H9 (cell line): Measurements from ENCODE around the gene TMEM229A. TPM values are rescaled to one million over a fixed set of nuclear protein-coding genes. Genes with fewer than 3 reads are reported as not detected.

Source experiments
- DNase-seq: peaks from one replicate; pipeline ENCODE4 v3.0.0-alpha.2; 2017
- H2AFZ ChIP-seq: one replicate; pipeline ENCODE4 v1.6.1; 2013; ENCODE audit warnings: mild to moderate bottlenecking, low read length, control low read depth, moderate library complexity
- H2AK5ac ChIP-seq: 2 replicates; pipeline ENCODE4 v1.6.1; 2013; ENCODE audit warnings: low read length, control low read depth, mixed read lengths; ENCODE audit not compliant: insufficient read length
- H2BK120ac ChIP-seq: one replicate; pipeline ENCODE4 v1.6.1; 2013; ENCODE audit warnings: low read depth, mild to moderate bottlenecking, low read length, control low read depth, inconsistent platforms; ENCODE audit not compliant: poor library complexity, severe bottlenecking
- H2BK12ac ChIP-seq: 2 replicates; pipeline ENCODE4 v1.6.1; 2013; ENCODE audit warnings: low read length, control low read depth, mixed read lengths, low read depth; ENCODE audit not compliant: insufficient read length
- H2BK15ac ChIP-seq: 2 replicates; pipeline ENCODE4 v1.6.1; 2013; ENCODE audit warnings: low read depth, low read length, control low read depth
- H2BK20ac ChIP-seq: one replicate; pipeline ENCODE4 v1.6.1; 2013; ENCODE audit warnings: low read depth, mild to moderate bottlenecking, low read length, control low read depth, inconsistent platforms; ENCODE audit not compliant: poor library complexity, severe bottlenecking
- H2BK5ac ChIP-seq: 2 replicates; pipeline ENCODE4 v1.6.1; 2013; ENCODE audit warnings: low read length, control low read depth, mixed read lengths; ENCODE audit not compliant: insufficient read length
- H3K14ac ChIP-seq: 2 replicates; pipeline ENCODE4 v1.6.1; 2013; ENCODE audit warnings: low read length, control low read depth; ENCODE audit not compliant: insufficient read depth
- H3K18ac ChIP-seq: 2 replicates; pipeline ENCODE4 v1.6.1; 2013; ENCODE audit warnings: low read depth, mild to moderate bottlenecking, mixed read lengths, low read length, control low read depth; ENCODE audit not compliant: insufficient read length
- H3K23ac ChIP-seq: 2 replicates; pipeline ENCODE4 v1.6.1; 2013; ENCODE audit warnings: low read length, control low read depth, mixed read lengths, low read depth; ENCODE audit not compliant: insufficient read length
- H3K23me2 ChIP-seq: 2 replicates; pipeline ENCODE4 v1.6.1; 2013; ENCODE audit warnings: low read depth, mild to moderate bottlenecking, mixed read lengths, low read length, control low read depth; ENCODE audit not compliant: insufficient read length, poor library complexity, severe bottlenecking
- H3K27ac ChIP-seq: 2 replicates; pipeline ENCODE4 v1.5.1; 2013; ENCODE audit warnings: low read length, control low read depth, mixed read lengths, low read depth; ENCODE audit not compliant: insufficient read length
- H3K27me3 ChIP-seq: 2 replicates; pipeline ENCODE4 v1.6.1; 2013; ENCODE audit warnings: low read length, control low read depth, inconsistent platforms; ENCODE audit not compliant: insufficient read depth
- H3K4ac ChIP-seq: 2 replicates; pipeline ENCODE4 v1.6.1; 2013; ENCODE audit warnings: low read depth, mild to moderate bottlenecking, control low read depth, inconsistent platforms, low read length, moderate library complexity
- H3K4me1 ChIP-seq: 2 replicates; pipeline ENCODE4 v1.6.1; 2013; ENCODE audit warnings: low read length, control low read depth, inconsistent platforms; ENCODE audit not compliant: insufficient read depth
- H3K4me2 ChIP-seq: 2 replicates; pipeline ENCODE4 v1.6.1; 2013; ENCODE audit warnings: low read length, control low read depth, mixed read lengths; ENCODE audit not compliant: insufficient read length, insufficient read depth
- H3K56ac ChIP-seq: 2 replicates; pipeline ENCODE4 v1.6.1; 2013; ENCODE audit warnings: low read depth, mild to moderate bottlenecking, mixed read lengths, low read length, control low read depth; ENCODE audit not compliant: insufficient read length
- H3K79me1 ChIP-seq: 2 replicates; pipeline ENCODE4 v1.6.1; 2013; ENCODE audit warnings: low read depth, mild to moderate bottlenecking, moderate library complexity, low read length, control low read depth, inconsistent platforms; ENCODE audit not compliant: insufficient read depth, poor library complexity, severe bottlenecking
- H3K79me2 ChIP-seq: 2 replicates; pipeline ENCODE4 v1.6.1; 2013; ENCODE audit warnings: low read length, control low read depth, inconsistent platforms; ENCODE audit not compliant: insufficient read depth
- H3K9ac ChIP-seq: 2 replicates; pipeline ENCODE4 v1.6.1; 2013; ENCODE audit warnings: low read length, control low read depth, mixed read lengths; ENCODE audit not compliant: insufficient read length; ENCODE audit errors: extremely low read depth
- H3K9me3 ChIP-seq: one replicate; pipeline ENCODE4 v1.6.1; 2013; ENCODE audit warnings: low read depth, low read length, inconsistent platforms; ENCODE audit not compliant: control insufficient read depth
- H3T11ph ChIP-seq: one replicate; pipeline ENCODE4 v1.6.1; 2013; ENCODE audit warnings: mild to moderate bottlenecking, low read length, control low read depth, inconsistent platforms
- H4K20me1 ChIP-seq: one replicate; pipeline ENCODE4 v1.6.1; 2013; ENCODE audit not compliant: control insufficient read depth, insufficient read length, insufficient read depth
- H4K5ac ChIP-seq: 2 replicates; pipeline ENCODE4 v1.6.1; 2013; ENCODE audit warnings: low read depth, mild to moderate bottlenecking, mixed read lengths, low read length, control low read depth; ENCODE audit not compliant: insufficient read length
- H4K8ac ChIP-seq: replicated peaks from 2 replicates; pipeline ENCODE4 v1.6.1; 2013; ENCODE audit warnings: low read length, control low read depth, mixed read lengths, low read depth; ENCODE audit not compliant: insufficient read length
- H4K91ac ChIP-seq: 2 replicates; pipeline ENCODE4 v1.6.1; 2013; ENCODE audit warnings: low read depth, mild to moderate bottlenecking, moderate library complexity, mixed read lengths, low read length, control low read depth; ENCODE audit not compliant: insufficient read length
- H3K27ac Mint-ChIP-seq, 3 experiments: 2 replicates in 2 of 3; 3 replicates in 1 of 3; pipeline ENCODE4 v1.8.0; 2020 to 2021; ENCODE audit warnings: mixed read lengths in 3 of 3, mild to moderate bottlenecking in 1 of 3, moderate library complexity in 1 of 3
- H3K27me3 Mint-ChIP-seq: 2 replicates; pipeline ENCODE4 v1.8.0; 2021; ENCODE audit warnings: low read depth, mild to moderate bottlenecking, moderate library complexity, mixed read lengths
- H3K36me3 Mint-ChIP-seq, 3 experiments: 2 replicates in 2 of 3; 3 replicates in 1 of 3; pipeline ENCODE4 v1.8.0; 2020 to 2021; ENCODE audit warnings: low read depth in 3 of 3, mixed read lengths in 3 of 3; ENCODE audit not compliant: insufficient read depth in 1 of 3
- H3K4me1 Mint-ChIP-seq, 2 experiments: 2 replicates each; pipeline ENCODE4 v1.8.0; 2020; ENCODE audit warnings: mixed read lengths in 2 of 2
- H3K4me3 Mint-ChIP-seq, 2 experiments: 2 replicates in 1 of 2; 3 replicates in 1 of 2; pipeline ENCODE4 v1.8.0; 2020 to 2021; ENCODE audit warnings: mild to moderate bottlenecking in 2 of 2, mixed read lengths in 2 of 2, moderate library complexity in 1 of 2
- H3K9me3 Mint-ChIP-seq, 2 experiments: 2 replicates in 1 of 2; 3 replicates in 1 of 2; pipeline ENCODE4 v1.8.0; 2020; ENCODE audit warnings: mild to moderate bottlenecking in 2 of 2, mixed read lengths in 2 of 2, moderate library complexity in 1 of 2
- WGBS: extraction: QIAGEN DNeasy Blood & Tissue Kit; methylation state at CpG from one replicate; pipeline ENCODE4 v1.1.7; 2013; ENCODE audit warnings: missing lambda C conversion rate, low lambda C conversion rate, mixed read lengths; ENCODE audit not compliant: insufficient read length; ENCODE audit errors: extremely low coverage; 5-methylcytosine and 5-hydroxymethylcytosine counted together
- total RNA-seq: library from RNA; stranded (reverse); gene quantifications from 2 replicates; pipeline ENCODE4 v1.2.1, GENCODE V29; 2021
- TF ChIP-seq, protein P1 (sequence below): fragments of 200-600 bp; sonication (generic); conservative IDR thresholded peaks from 3 replicates; pipeline ENCODE4 v1.8.0; 2021; ENCODE audit warnings: antibody characterized with exemption, mild to moderate bottlenecking

The TMEM229A gene
- total RNA-seq, 1 experiment from 2014 or later, result 0.37 TPM

DNA sequence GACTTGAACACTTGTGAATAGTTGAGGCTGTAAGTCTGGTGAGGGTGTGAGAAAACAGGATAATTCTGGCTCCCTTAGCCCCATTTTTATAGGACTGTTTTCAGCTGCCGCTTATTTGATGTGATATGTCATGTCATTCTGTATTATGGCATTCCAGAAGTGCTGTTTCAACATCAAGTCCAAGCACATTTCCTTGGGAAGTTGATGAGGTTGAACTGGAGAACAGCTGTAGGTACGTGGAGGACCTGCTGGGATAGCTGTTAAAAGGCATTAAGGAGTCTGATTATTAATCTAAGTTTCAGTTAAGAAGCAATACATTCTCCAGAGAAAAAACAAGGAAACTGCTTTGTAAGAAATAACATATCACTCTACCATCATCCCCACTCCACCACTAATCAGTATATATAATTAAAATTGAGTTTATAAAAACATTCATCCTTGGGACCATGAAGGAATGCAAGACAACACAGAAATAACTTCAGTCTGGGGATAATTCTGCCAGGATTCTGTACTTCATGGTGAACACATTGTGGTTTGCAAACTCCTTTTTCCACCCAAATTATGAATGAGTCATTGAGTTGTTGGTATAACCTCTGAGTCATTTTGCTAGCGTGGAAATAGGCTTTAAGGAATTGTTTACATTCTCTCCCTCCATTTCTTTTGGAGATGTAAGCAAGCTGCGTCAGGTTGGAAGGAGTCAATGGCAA is 39.9 kb upstream of the TMEM229A start:
- no peaks in the 10 kb centered on the region for H3K23me2 ChIP-seq
- no peaks in the 10 kb centered on the region for H3K4me1 ChIP-seq
- no peak overlapping the region for H4K91ac ChIP-seq
- H3K36me3 Mint-ChIP-seq, result no peaks in the 10 kb centered on the region
- no peaks in the 10 kb centered on the region for H4K20me1 ChIP-seq
- no peak overlapping the region for H3K18ac ChIP-seq
- no peak overlapping the region for H3K4ac ChIP-seq
- DNase-seq, result no peak
- H3K56ac ChIP-seq, result no peak overlapping the region
- no peak overlapping the region for H2BK5ac ChIP-seq
- no peak overlapping the region for H4K5ac ChIP-seq
- no peaks in the 10 kb centered on the region for H3K79me1 ChIP-seq
- H2BK12ac ChIP-seq, result no peak overlapping the region
- H2AK5ac ChIP-seq, result no peak overlapping the region
- no peak overlapping the region for H3K4me3 Mint-ChIP-seq
- no peak overlapping the region for H3K27ac ChIP-seq
- no peak overlapping the region for H4K8ac ChIP-seq
- no peaks in the 10 kb centered on the region for H3K27me3 ChIP-seq
- TF ChIP-seq, protein P1, sequence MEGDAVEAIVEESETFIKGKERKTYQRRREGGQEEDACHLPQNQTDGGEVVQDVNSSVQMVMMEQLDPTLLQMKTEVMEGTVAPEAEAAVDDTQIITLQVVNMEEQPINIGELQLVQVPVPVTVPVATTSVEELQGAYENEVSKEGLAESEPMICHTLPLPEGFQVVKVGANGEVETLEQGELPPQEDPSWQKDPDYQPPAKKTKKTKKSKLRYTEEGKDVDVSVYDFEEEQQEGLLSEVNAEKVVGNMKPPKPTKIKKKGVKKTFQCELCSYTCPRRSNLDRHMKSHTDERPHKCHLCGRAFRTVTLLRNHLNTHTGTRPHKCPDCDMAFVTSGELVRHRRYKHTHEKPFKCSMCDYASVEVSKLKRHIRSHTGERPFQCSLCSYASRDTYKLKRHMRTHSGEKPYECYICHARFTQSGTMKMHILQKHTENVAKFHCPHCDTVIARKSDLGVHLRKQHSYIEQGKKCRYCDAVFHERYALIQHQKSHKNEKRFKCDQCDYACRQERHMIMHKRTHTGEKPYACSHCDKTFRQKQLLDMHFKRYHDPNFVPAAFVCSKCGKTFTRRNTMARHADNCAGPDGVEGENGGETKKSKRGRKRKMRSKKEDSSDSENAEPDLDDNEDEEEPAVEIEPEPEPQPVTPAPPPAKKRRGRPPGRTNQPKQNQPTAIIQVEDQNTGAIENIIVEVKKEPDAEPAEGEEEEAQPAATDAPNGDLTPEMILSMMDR, result no peak
- H2AFZ ChIP-seq, result no peak overlapping the region
- H3K4me2 ChIP-seq, result no peak overlapping the region
- no peak overlapping the region for H3K9ac ChIP-seq
- H3T11ph ChIP-seq, result no peak overlapping the region
- H3K27ac Mint-ChIP-seq, result no peak overlapping the region
- H2BK15ac ChIP-seq, result no peak overlapping the region
- no peak overlapping the region for H2BK20ac ChIP-seq
- H3K23ac ChIP-seq, result no peak overlapping the region
- H3K79me2 ChIP-seq, result no peaks in the 10 kb centered on the region
- no peak overlapping the region for H3K14ac ChIP-seq
- H3K9me3 ChIP-seq, result no peaks in the 10 kb centered on the region
- no peaks in the 10 kb centered on the region for H3K9me3 Mint-ChIP-seq
- H3K27me3 Mint-ChIP-seq, result no peaks in the 10 kb centered on the region; the same call in 1 of the 2 replicates
- H2BK120ac ChIP-seq, result no peak overlapping the region
- WGBS, result no CpG with 5 or more reads among the region's 4 CpGs
- H3K4me1 Mint-ChIP-seq, result no peaks in the 10 kb centered on the region
